ENCODE results near the gene ZNF674. TPM values are rescaled to one million over a fixed set of nuclear protein-coding genes. Genes with fewer than 3 reads are reported as not detected.

ZNF674 gene
- total and polyA plus RNA-seq, 10 of the 15 experiments (the other 5 are each of a cell fraction or from before 2014, with no cell fraction given) = 1.0 to 3.7 (median 1.8) TPM

DNA sequence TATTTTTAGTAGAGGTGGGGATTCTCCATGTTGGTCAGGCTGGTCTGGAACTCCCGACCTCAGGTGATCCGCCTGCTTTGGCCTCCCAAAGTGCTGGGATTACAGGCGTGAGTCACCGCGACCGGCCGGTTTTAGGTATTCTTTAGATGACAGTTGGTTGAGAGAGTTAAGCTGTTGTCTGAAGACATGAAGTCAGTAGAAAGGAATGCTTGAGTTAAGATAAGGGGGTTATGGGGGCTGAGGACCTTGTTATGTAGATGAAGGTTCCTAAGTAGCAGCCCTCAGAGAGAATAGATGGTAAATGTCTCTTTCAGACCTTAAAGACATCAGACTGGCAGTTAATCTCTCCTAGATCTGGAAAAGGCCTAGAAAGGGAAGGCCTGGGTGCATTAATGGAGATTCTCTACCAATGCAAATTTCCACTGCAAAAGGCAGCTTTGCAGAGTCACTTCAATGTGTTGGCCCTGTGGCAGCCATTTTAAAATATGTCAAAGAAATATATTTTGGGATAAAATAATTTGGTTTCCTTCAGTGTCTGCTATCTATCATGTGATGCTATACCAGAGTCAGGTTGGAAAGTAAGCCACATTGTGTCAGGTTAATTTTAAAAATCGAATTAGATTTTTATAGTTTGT is 6.4 kb upstream of the ZNF674 start (continued):
- no peak for TF ChIP-seq NKRF (conservative IDR thresholded peaks at IDR 0.05)
- no peak for TF ChIP-seq MTA3 (IDR thresholded peaks at IDR 0.05; ENCODE audit: borderline replicate concordance, low read length)

- 72% methylated on average over 1 of the region's 1 CpG for WGBS (ENCODE audit: insufficient coverage, insufficient replicate concordance, low lambda C conversion rate, missing lambda C conversion rate)
- in situ Hi-C loops (cut with MboI) (loop anchor here (10.0 kb wide), 1 partner anchor 245 kb away; no protein-coding TSS in a partner anchor), intact Hi-C loops (cut with micrococcal nuclease; ENCODE audit: unreplicated experiment) (loop anchor here (10.0 kb wide), 1 partner anchor 415 kb away; no protein-coding TSS in a partner anchor)
- Histone ChIP-seq H3K27me3 (replicated peaks in 1 of 2; ENCODE audit: control insufficient read depth in 2 of 2, insufficient read depth in 2 of 2, low read length in 1 of 2) (no peaks in the 10 kb centered on the region), H3K9ac (ENCODE audit: control insufficient read depth, insufficient read depth, low read length) (no peak overlapping the region), H3K79me2 (ENCODE audit: control insufficient read depth, insufficient read depth, low read length) (peaks cover 25% of the 10 kb centered on the region), H3K4me3 (no peak overlapping the region), H3K4me2 (ENCODE audit: control insufficient read depth, insufficient read depth) (no peak overlapping the region), H3K4me1 (ENCODE audit: control insufficient read depth, insufficient read depth, low read length) (peaks cover 4% of the 10 kb centered on the region; the same call in 1 of the 2 replicates), H2AFZ (ENCODE audit: control insufficient read depth, low read depth, low read length) (no peak overlapping the region), H3K36me3 (ENCODE audit: control insufficient read depth in 2 of 2, insufficient read depth in 2 of 2, low read length in 1 of 2) (peaks cover 0 to 4% of the 10 kb centered on the region in 2 experiments; a peak in 2 of 4 replicates), H4K20me1 (ENCODE audit: control insufficient read depth, insufficient read depth) (no peaks in the 10 kb centered on the region), H3K9me3 (replicated peaks; ENCODE audit: control insufficient read depth, insufficient read depth, low read length) (no peaks in the 10 kb centered on the region; the same call in 2 of the 3 replicates), H3K27ac (ENCODE audit: control insufficient read depth, insufficient read depth) (no peak overlapping the region)
- DNase-seq (ENCODE audit: low read depth, low spot score) (no peak), FAIRE-seq (no peak), ATAC-seq (no peak)
- POLR2A ChIA-PET = no interaction called here
- SMC1A ChIA-PET (ENCODE audit: uncharacterized antibody, unreplicated experiment) = no interaction called here
- RAD21 ChIA-PET (ENCODE audit: unreplicated experiment) = no interaction called here
- no TSS peak for BruUV-seq (replicated peaks)
- CTCF ChIA-PET = no interaction called here
- TF ChIP-seq, protein P1, sequence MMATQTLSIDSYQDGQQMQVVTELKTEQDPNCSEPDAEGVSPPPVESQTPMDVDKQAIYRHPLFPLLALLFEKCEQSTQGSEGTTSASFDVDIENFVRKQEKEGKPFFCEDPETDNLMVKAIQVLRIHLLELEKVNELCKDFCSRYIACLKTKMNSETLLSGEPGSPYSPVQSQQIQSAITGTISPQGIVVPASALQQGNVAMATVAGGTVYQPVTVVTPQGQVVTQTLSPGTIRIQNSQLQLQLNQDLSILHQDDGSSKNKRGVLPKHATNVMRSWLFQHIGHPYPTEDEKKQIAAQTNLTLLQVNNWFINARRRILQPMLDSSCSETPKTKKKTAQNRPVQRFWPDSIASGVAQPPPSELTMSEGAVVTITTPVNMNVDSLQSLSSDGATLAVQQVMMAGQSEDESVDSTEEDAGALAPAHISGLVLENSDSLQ (IDR thresholded peaks at IDR 0.05) = no peak
- no peak for TF ChIP-seq TBL1XR1 (IDR thresholded peaks at IDR 0.05; ENCODE audit: low read depth, low read length)
- TF ChIP-seq NBN (IDR thresholded peaks at IDR 0.05) = no peak
- TF ChIP-seq KLF5 (IDR thresholded peaks at IDR 0.05; ENCODE audit: partially characterized antibody) = no peak
- no peak for TF ChIP-seq MXI1 (IDR thresholded peaks at IDR 0.05; ENCODE audit: low read depth, low read length)
- TF ChIP-seq, protein P2, sequence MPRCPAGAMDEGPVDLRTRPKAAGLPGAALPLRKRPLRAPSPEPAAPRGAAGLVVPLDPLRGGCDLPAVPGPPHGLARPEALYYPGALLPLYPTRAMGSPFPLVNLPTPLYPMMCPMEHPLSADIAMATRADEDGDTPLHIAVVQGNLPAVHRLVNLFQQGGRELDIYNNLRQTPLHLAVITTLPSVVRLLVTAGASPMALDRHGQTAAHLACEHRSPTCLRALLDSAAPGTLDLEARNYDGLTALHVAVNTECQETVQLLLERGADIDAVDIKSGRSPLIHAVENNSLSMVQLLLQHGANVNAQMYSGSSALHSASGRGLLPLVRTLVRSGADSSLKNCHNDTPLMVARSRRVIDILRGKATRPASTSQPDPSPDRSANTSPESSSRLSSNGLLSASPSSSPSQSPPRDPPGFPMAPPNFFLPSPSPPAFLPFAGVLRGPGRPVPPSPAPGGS (IDR thresholded peaks at IDR 0.05; ENCODE audit: borderline replicate concordance, insufficient read depth, low read depth, low read length, poor library complexity, severe bottlenecking) = no peak
- TF ChIP-seq DPF2 (IDR thresholded peaks at IDR 0.05) = no peak
- no peak for TF ChIP-seq TARDBP (IDR thresholded peaks at IDR 0.05; ENCODE audit: borderline replicate concordance)
- TF ChIP-seq CHD1 (IDR thresholded peaks at IDR 0.05; ENCODE audit: low read depth, low read length) = no peak
- TF ChIP-seq ZNF384 (IDR thresholded peaks at IDR 0.05; ENCODE audit: borderline replicate concordance, low read depth, low read length) = no peak
- no peak for TF ChIP-seq RFX5 (IDR thresholded peaks at IDR 0.05; ENCODE audit: low read depth, low read length)
- no peak for TF ChIP-seq PML (IDR thresholded peaks at IDR 0.05; ENCODE audit: low read length)
- no peak for TF ChIP-seq NFYB (IDR thresholded peaks at IDR 0.05; ENCODE audit: insufficient read depth, low read depth, low read length)
- TF ChIP-seq MEF2A (IDR thresholded peaks at IDR 0.05; ENCODE audit: insufficient read depth, low read depth, low read length) = no peak
- no peak for TF ChIP-seq RB1 (IDR thresholded peaks at IDR 0.05; ENCODE audit: borderline replicate concordance)
Observed at GRCh38 chrX:46549914-46550313, 4.7 kb upstream of the ZNF674 start.

Measured in GM12878 (cell line).